Hepatocyte (in vitro differentiated cells): ENCODE results near the gene PDZD8. TPM values are rescaled to one million over a fixed set of nuclear protein-coding genes. Genes with fewer than 3 reads are reported as not detected.

Experiments
- DNase-seq: peaks from one replicate; pipeline ENCODE4 v3.0.0-alpha.2; 2016; ENCODE audit warnings: low spot score
- H2AFZ ChIP-seq: fragments of 200-600 bp; sonication (generic); 2 replicates; pipeline ENCODE4 v1.6.0; 2016; ENCODE audit warnings: antibody characterized with exemption, mild to moderate bottlenecking
- H3K27ac ChIP-seq: fragments of 200-600 bp; sonication (generic); 2 replicates; pipeline ENCODE4 v1.5.1; 2016; ENCODE audit warnings: mild to moderate bottlenecking
- H3K27me3 ChIP-seq: fragments of 200-600 bp; sonication (generic); 2 replicates; pipeline ENCODE4 v1.6.1; 2016
- H3K36me3 ChIP-seq: fragments of 200-600 bp; sonication (generic); replicated peaks from 2 replicates; pipeline ENCODE4 v1.5.1; 2016; ENCODE audit warnings: low read depth; ENCODE audit not compliant: insufficient read depth
- H3K4me1 ChIP-seq: fragments of 200-600 bp; sonication (generic); 2 replicates; pipeline ENCODE4 v1.5.1; 2016; ENCODE audit warnings: mild to moderate bottlenecking, moderate library complexity; ENCODE audit not compliant: insufficient read depth
- H3K4me2 ChIP-seq: fragments of 200-600 bp; sonication (generic); 2 replicates; pipeline ENCODE4 v1.6.0; 2016
- H3K4me3 ChIP-seq: fragments of 200-600 bp; sonication (generic); 2 replicates; pipeline ENCODE4 v1.5.1; 2016; ENCODE audit warnings: mild to moderate bottlenecking
- H3K79me2 ChIP-seq: fragments of 200-600 bp; sonication (generic); 2 replicates; pipeline ENCODE4 v1.6.0; 2017; ENCODE audit warnings: mild to moderate bottlenecking
- H3K9me2 ChIP-seq: fragments of 200-600 bp; sonication (generic); replicated peaks from 2 replicates; pipeline ENCODE4 v1.6.0; 2017; ENCODE audit warnings: mild to moderate bottlenecking; ENCODE audit not compliant: insufficient read depth
- H3K9me3 ChIP-seq: fragments of 200-600 bp; sonication (generic); 2 replicates; pipeline ENCODE4 v1.5.1; 2016; ENCODE audit warnings: low read depth, mild to moderate bottlenecking
- H4K20me1 ChIP-seq: fragments of 200-600 bp; sonication (generic); 2 replicates; pipeline ENCODE4 v1.6.0; 2016; ENCODE audit warnings: mild to moderate bottlenecking; ENCODE audit not compliant: insufficient read depth, poor library complexity, severe bottlenecking
- EZH2 ChIP-seq: fragments of 200-600 bp; sonication (generic); IDR thresholded peaks from 2 replicates; pipeline ENCODE4 v1.6.1; 2016; ENCODE audit warnings: antibody characterized with exemption, mild to moderate bottlenecking, borderline replicate concordance
- EZH2phosphoT487 ChIP-seq: fragments of 200-600 bp; sonication (generic); IDR thresholded peaks from one replicate; pipeline ENCODE4 v1.6.1; 2018; ENCODE audit warnings: antibody characterized with exemption, mild to moderate bottlenecking, low read depth, moderate library complexity; ENCODE audit not compliant: unreplicated experiment, severe bottlenecking
- WGBS: methylation state at CpG from one replicate; pipeline ENCODE4 v1.1.6; 2016; ENCODE audit warnings: low lambda C conversion rate; ENCODE audit errors: missing lambda C conversion rate; 5-methylcytosine and 5-hydroxymethylcytosine counted together
- polyA plus RNA-seq: library from polyadenylated mRNA; unstranded; fragments of >200 nt; fragmentation: Nextera tagmentation; extraction: Ambion mirVana; gene quantifications from 2 replicates; pipeline ENCODE4 v1.2.1, GENCODE V29; 2016
- total RNA-seq: library from RNA; depleted of rRNA; stranded (reverse); fragments of >200 nt; gene quantifications from 2 replicates; pipeline ENCODE4 v1.2.3, GENCODE V29; 2014
- TF ChIP-seq, protein P1 (sequence below): fragments of 200-600 bp; sonication (generic); IDR thresholded peaks from 2 replicates; pipeline ENCODE4 v1.5.1; 2016; ENCODE audit warnings: antibody characterized with exemption, mild to moderate bottlenecking; ENCODE audit not compliant: poor library complexity

Gene PDZD8
- total and polyA plus RNA-seq, 2 experiments from 2014 or later: 12.9 to 77.2 TPM

DNA sequence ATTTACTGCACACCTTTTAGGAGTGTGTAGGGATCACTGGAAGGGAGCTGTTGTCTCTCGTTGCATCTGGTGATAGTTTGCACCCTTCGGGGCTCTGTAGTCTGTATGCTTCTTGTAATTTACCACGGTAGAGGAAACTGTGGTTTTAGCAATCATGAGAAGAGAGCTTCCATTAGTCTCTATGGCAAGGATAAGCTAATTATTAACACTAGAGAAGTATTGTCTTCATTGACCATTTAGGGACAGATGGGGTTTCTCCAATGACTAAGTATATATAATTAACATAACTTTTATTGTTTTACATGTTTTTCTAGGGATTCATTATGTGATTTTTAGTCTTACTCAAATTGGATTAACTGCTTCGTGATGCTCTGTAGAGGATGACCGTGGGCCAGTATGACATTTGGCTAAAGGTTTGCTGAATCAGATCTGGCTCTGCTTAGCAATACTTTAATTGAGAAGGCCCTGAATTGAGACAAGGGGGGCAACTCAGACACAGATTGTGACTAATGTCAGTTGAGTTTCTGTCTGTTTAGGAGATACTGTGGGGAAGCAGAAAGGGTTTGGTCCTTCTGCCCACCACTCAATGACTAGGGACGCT is 125.6 kb downstream of the PDZD8 start:
- Histone ChIP-seq H3K9me2 (no peaks in the 10 kb centered on the region), H3K4me2 (no peak overlapping the region), H3K27ac (no peak overlapping the region), H3K4me1 (peaks cover 10% of the 10 kb centered on the region), H3K79me2 (no peaks in the 10 kb centered on the region), H2AFZ (no peak overlapping the region), H3K27me3 (peaks cover 7% of the 10 kb centered on the region), H3K4me3 (no peak overlapping the region), H3K9me3 (no peaks in the 10 kb centered on the region), H4K20me1 (no peaks in the 10 kb centered on the region), H3K36me3 (no peaks in the 10 kb centered on the region)
- 49% methylated on average over 6 of the region's 6 CpGs for WGBS
- DNase-seq: no peak
- TF ChIP-seq, protein P1, sequence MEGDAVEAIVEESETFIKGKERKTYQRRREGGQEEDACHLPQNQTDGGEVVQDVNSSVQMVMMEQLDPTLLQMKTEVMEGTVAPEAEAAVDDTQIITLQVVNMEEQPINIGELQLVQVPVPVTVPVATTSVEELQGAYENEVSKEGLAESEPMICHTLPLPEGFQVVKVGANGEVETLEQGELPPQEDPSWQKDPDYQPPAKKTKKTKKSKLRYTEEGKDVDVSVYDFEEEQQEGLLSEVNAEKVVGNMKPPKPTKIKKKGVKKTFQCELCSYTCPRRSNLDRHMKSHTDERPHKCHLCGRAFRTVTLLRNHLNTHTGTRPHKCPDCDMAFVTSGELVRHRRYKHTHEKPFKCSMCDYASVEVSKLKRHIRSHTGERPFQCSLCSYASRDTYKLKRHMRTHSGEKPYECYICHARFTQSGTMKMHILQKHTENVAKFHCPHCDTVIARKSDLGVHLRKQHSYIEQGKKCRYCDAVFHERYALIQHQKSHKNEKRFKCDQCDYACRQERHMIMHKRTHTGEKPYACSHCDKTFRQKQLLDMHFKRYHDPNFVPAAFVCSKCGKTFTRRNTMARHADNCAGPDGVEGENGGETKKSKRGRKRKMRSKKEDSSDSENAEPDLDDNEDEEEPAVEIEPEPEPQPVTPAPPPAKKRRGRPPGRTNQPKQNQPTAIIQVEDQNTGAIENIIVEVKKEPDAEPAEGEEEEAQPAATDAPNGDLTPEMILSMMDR: no peak
- no peak for TF ChIP-seq EZH2phosphoT487
- TF ChIP-seq EZH2: no peak

DNA sequence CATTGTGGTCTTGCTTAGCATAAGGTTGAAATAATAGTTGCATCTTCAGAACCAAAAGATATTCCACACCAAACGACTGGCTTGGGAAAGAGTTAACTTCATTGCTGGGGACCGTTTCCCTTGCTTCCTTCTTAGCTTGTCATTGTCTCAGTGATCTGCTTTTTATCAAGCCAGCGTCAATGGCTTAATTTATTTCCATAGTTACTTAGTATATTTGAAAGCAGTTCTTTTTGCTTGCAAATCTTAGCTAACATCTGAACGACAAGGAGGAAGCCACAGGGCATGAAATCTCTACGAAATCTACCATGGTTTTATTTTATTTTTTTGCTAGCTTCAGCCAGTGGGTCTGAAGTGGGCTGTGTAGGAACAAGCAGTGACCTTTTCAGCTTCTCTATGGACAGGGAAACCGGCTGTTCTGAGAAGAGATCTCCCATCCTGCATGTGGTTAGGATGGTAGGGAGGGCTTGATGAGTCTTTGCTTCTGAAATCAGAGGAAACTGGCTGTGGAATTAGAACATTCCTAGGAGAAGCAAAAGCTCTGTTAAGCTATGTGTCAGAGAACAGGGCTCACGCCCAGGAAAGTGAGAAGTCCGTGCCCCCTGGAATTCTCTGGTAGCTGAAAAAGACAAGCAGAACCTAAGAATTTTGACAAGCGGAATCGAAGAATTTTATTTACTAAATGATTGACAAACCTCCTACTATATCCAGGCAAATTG is 126.3 kb downstream of the PDZD8 start:
- Histone ChIP-seq H3K4me3 (no peak overlapping the region), H3K27me3 (peaks cover 7% of the 10 kb centered on the region), H4K20me1 (no peaks in the 10 kb centered on the region), H2AFZ (no peak overlapping the region), H3K9me3 (no peaks in the 10 kb centered on the region), H3K36me3 (no peaks in the 10 kb centered on the region), H3K4me2 (no peak overlapping the region), H3K9me2 (no peaks in the 10 kb centered on the region), H3K4me1 (peaks cover 10% of the 10 kb centered on the region), H3K27ac (no peak overlapping the region), H3K79me2 (no peaks in the 10 kb centered on the region)
- no peak for TF ChIP-seq EZH2phosphoT487
- no peak for TF ChIP-seq EZH2
- TF ChIP-seq, protein P1: no peak
- no peak for DNase-seq
- WGBS: 49% methylated on average over 10 of the region's 10 CpGs

DNA sequence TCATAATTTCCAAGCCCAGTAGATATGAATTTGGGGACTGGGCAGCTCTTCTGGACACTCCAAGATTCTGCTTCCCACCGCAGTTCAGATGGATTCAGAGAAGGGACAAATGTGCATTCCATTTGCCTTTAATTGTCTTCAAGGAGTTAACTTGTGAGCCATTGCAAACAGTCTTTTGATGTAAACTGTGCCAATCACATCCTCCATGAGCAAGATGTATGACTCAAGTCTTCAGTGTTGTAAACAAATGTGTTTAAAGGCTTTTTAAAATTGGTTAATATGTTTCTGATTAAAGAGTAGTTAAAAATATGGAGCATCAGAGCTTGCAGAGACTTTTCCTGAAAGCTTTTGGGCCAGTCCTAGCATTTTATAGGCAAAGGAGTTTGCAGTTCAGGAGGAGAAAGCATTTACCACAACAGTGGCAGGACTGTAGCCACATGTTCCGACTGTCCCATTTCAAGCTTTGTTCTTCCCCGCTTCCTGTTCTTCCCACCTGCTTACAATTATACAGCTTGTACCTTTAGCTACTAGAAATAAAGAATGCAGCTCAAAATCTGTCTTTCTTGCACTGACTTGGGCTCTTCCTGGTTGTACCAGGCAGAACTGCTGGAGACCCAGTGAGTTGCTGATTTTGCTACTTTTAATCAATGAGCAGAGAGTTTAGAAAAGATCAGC is 128.1 kb downstream of the PDZD8 start:
- Histone ChIP-seq H3K9me2 (no peaks in the 10 kb centered on the region), H4K20me1 (no peaks in the 10 kb centered on the region), H2AFZ (no peak overlapping the region), H3K36me3 (no peaks in the 10 kb centered on the region), H3K27ac (no peak overlapping the region), H3K4me3 (no peak overlapping the region), H3K4me2 (no peak overlapping the region), H3K27me3 (peaks cover 25% of the 10 kb centered on the region), H3K9me3 (no peaks in the 10 kb centered on the region), H3K79me2 (no peaks in the 10 kb centered on the region), H3K4me1 (peaks cover 10% of the 10 kb centered on the region)
- WGBS: 57% methylated on average over 3 of the region's 3 CpGs
- TF ChIP-seq, protein P1: no peak
- no peak for TF ChIP-seq EZH2phosphoT487
- TF ChIP-seq EZH2: no peak
- no peak for DNase-seq
